OCI-LY1 (cell line): ENCODE results near the gene SAMD14.

Experiments
- CTCF ChIP-seq: fragments of 200-600 bp; sonication (generic), shearing (Covaris generic); IDR thresholded peaks from 2 replicates; pipeline ENCODE4 v1.5.1; 2017; ENCODE audit warnings: mild to moderate bottlenecking, antibody characterized with exemption, low read length, moderate library complexity, mixed read lengths
- EZH2 ChIP-seq: fragments of 200-600 bp; sonication (generic), shearing (Covaris generic); IDR thresholded peaks from 2 replicates; pipeline ENCODE4 v1.8.0; 2017; ENCODE audit warnings: borderline replicate concordance, mixed run types, mild to moderate bottlenecking, antibody characterized with exemption, low read length, moderate library complexity, mixed read lengths

- TF ChIP-seq CTCF (no peak), EZH2 (no peak)
Measured at GRCh38 chr17:50134206-50135110, 4.5 kb upstream of the SAMD14 start.
